Stomach (tissue), 4 donors: ENCODE data around the gene SKOR2.

Experiments used
- EP300 ChIP-seq: sonication (generic); formaldehyde crosslinking; IDR thresholded peaks from one replicate; pipeline ENCODE4 v1.6.1; 2017; ENCODE audit warnings: antibody characterized with exemption
- POLR2A ChIP-seq, 4 donors: fragments of 450-650 bp; IDR thresholded peaks; one replicate each; pipeline ENCODE4 v1.6.1; 2016; ENCODE audit warnings: antibody characterized with exemption in 4 of 4, control low read depth in 2 of 4, mild to moderate bottlenecking in 1 of 4, moderate library complexity in 1 of 4
- POLR2AphosphoS5 ChIP-seq, 3 donors: sonication (generic); formaldehyde crosslinking; IDR thresholded peaks; one replicate each; pipeline ENCODE4 v1.6.1; 2016; ENCODE audit warnings: antibody characterized with exemption in 3 of 3
- TF ChIP-seq, protein P1 (sequence below), 7 experiments: fragments of 450-650 bp in 4 of 7; fragments of 200-600 bp in 3 of 7; sonication (generic) in 3 of 7; IDR thresholded peaks; one replicate each; pipeline ENCODE4 v1.5.1; 2016 to 2019; ENCODE audit warnings: antibody characterized with exemption in 7 of 7, control low read depth in 2 of 7, mild to moderate bottlenecking in 1 of 7

DNA sequence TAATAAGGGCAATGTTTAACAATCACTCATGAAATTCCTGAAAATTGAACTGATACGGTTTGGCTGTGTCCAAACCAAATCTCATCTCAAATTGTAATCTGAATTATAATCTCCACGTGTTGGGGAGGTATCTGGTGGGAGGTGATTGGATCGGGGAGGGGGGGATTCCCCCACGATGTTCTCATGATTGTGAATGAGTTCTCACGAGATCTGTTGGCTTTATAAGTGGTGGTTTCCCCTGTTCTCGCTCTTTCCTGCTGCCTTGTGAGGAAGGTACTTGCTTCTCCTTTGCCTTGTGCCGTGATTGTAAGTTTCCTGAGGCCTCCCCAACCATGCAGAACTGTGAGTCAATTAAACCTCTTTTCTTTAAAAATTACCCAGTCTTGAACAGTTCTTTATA, 34.0 kb upstream of the SKOR2 start:
- TF ChIP-seq EP300 (no peak), POLR2A (IDR thresholded peaks at IDR 0.05) (no peak), POLR2AphosphoS5 (IDR thresholded peaks at IDR 0.05) (no peak)
- TF ChIP-seq, protein P1, sequence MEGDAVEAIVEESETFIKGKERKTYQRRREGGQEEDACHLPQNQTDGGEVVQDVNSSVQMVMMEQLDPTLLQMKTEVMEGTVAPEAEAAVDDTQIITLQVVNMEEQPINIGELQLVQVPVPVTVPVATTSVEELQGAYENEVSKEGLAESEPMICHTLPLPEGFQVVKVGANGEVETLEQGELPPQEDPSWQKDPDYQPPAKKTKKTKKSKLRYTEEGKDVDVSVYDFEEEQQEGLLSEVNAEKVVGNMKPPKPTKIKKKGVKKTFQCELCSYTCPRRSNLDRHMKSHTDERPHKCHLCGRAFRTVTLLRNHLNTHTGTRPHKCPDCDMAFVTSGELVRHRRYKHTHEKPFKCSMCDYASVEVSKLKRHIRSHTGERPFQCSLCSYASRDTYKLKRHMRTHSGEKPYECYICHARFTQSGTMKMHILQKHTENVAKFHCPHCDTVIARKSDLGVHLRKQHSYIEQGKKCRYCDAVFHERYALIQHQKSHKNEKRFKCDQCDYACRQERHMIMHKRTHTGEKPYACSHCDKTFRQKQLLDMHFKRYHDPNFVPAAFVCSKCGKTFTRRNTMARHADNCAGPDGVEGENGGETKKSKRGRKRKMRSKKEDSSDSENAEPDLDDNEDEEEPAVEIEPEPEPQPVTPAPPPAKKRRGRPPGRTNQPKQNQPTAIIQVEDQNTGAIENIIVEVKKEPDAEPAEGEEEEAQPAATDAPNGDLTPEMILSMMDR (IDR thresholded peaks at IDR 0.05) = no peak
